Tibial nerve (tissue), 4 donors: ENCODE results near the gene SIGLEC7. TPM values are rescaled to one million over a fixed set of nuclear protein-coding genes. Genes with fewer than 3 reads are reported as not detected.

Source experiments
- DNase-seq, 2 donors: peaks; one replicate each; pipeline ENCODE4 v3.0.0-alpha.2; 2019; ENCODE audit warnings: low spot score in 2 of 2
- H3K27ac ChIP-seq, 4 donors: fragments of 200-600 bp; sonication (generic) in 3 of 4; one replicate each; pipeline ENCODE4 v1.5.1; 2017 to 2019; ENCODE audit warnings: mild to moderate bottlenecking in 1 of 4
- H3K27me3 ChIP-seq, 2 donors: fragments of 200-600 bp; sonication (generic) in 1 of 2; one replicate each; pipeline versions ENCODE4 v1.5.1 to v1.6.0; 2017 to 2019
- H3K36me3 ChIP-seq, 3 donors: fragments of 200-600 bp; sonication (generic); one replicate each; pipeline ENCODE4 v1.5.1; 2018 to 2019
- H3K4me1 ChIP-seq, 4 donors: fragments of 200-600 bp; sonication (generic) in 3 of 4; one replicate each; pipeline ENCODE4 v1.5.1; 2017 to 2019
- H3K4me3 ChIP-seq, 4 donors: fragments of 200-600 bp; sonication (generic) in 3 of 4; one replicate each; pipeline ENCODE4 v1.5.1; 2017 to 2019; ENCODE audit warnings: mild to moderate bottlenecking in 1 of 4, moderate library complexity in 1 of 4
- H3K9me3 ChIP-seq, 4 donors: fragments of 200-600 bp; sonication (generic) in 3 of 4; one replicate each; pipeline ENCODE4 v1.5.1; 2017 to 2019
- CTCF ChIP-seq, 5 experiments: fragments of 200-600 bp in 3 of 5; fragments of 450-650 bp in 2 of 5; sonication (generic) in 3 of 5; IDR thresholded peaks; one replicate each; pipeline ENCODE4 v1.5.1; 2016 to 2019; ENCODE audit warnings: antibody characterized with exemption in 5 of 5, mild to moderate bottlenecking in 3 of 5, moderate library complexity in 2 of 5
- EP300 ChIP-seq, 2 donors: sonication (generic); formaldehyde crosslinking; IDR thresholded peaks; one replicate each; pipeline ENCODE4 v1.6.1; 2017; ENCODE audit warnings: antibody characterized with exemption in 2 of 2, mild to moderate bottlenecking in 1 of 2
- POLR2A ChIP-seq, 2 donors: fragments of 450-650 bp; IDR thresholded peaks; one replicate each; pipeline ENCODE4 v1.6.1; 2017; ENCODE audit warnings: antibody characterized with exemption in 2 of 2, mild to moderate bottlenecking in 2 of 2, moderate library complexity in 2 of 2
- WGBS, 2 donors: methylation state at CpG; one replicate each; pipeline ENCODE4 v1.1.5; 2018; 5-methylcytosine and 5-hydroxymethylcytosine counted together
- total RNA-seq, 4 donors: library from RNA; depleted of rRNA; stranded (reverse); fragments of >200 nt; gene quantifications; one replicate each; pipeline ENCODE4 v1.1.0, GENCODE V29; 2016

Gene SIGLEC7
- total RNA-seq, 4 donors from 2014 or later, result 0.42 to 7.5 (median 1.1) TPM

- Histone ChIP-seq H3K4me3 (no peak overlapping the region), H3K27ac (no peak overlapping the region), H3K27me3 (no peaks in the 10 kb centered on the region), H3K4me1 (no peaks in the 10 kb centered on the region), H3K36me3 (no peaks in the 10 kb centered on the region), H3K9me3 (no peaks in the 10 kb centered on the region)
- DNase-seq, result no peak
- no peak for TF ChIP-seq CTCF (IDR thresholded peaks at IDR 0.05)
- TF ChIP-seq POLR2A (IDR thresholded peaks at IDR 0.05), result no peak
- no peak for TF ChIP-seq EP300 (IDR thresholded peaks at IDR 0.05)
- WGBS, 2 donors, result 85 to 92% methylated on average over 3 to 4 of the region's 5 CpGs
Observed at GRCh38 chr19:51185868-51186215, 43.7 kb downstream of the SIGLEC7 start.

- H3K27me3 ChIP-seq, result no peaks in the 10 kb centered on the region
- no peak overlapping the region for H3K27ac ChIP-seq
- H3K36me3 ChIP-seq, result no peaks in the 10 kb centered on the region
- no peak overlapping the region for H3K4me3 ChIP-seq
- 69 to 79% methylated on average over 13 of the region's 13 CpGs for WGBS, 2 donors
- no peaks in the 10 kb centered on the region for H3K9me3 ChIP-seq
- no peaks in the 10 kb centered on the region for H3K4me1 ChIP-seq
- TF ChIP-seq POLR2A (IDR thresholded peaks at IDR 0.05), result no peak
- no peak for TF ChIP-seq EP300 (IDR thresholded peaks at IDR 0.05)
- TF ChIP-seq CTCF (IDR thresholded peaks at IDR 0.05), result no peak
- DNase-seq, result no peak
Observed at GRCh38 chr19:51186323-51186722, 44.2 kb downstream of the SIGLEC7 start.

- WGBS, 2 donors, result 83 to 92% methylated on average over 9 to 11 of the region's 11 CpGs
- H3K27ac ChIP-seq, result no peak overlapping the region
- H3K4me3 ChIP-seq, result no peak overlapping the region
- DNase-seq, result no peak
- H3K36me3 ChIP-seq, result no peaks in the 10 kb centered on the region
- H3K4me1 ChIP-seq, result no peaks in the 10 kb centered on the region
- H3K9me3 ChIP-seq, result no peaks in the 10 kb centered on the region
- TF ChIP-seq CTCF (IDR thresholded peaks at IDR 0.05) (no peak), POLR2A (IDR thresholded peaks at IDR 0.05) (no peak), EP300 (IDR thresholded peaks at IDR 0.05) (no peak)
- no peaks in the 10 kb centered on the region for H3K27me3 ChIP-seq
Observed at GRCh38 chr19:51187395-51188226, 45.5 kb downstream of the SIGLEC7 start.

- TF ChIP-seq EP300 (IDR thresholded peaks at IDR 0.05) (no peak), POLR2A (IDR thresholded peaks at IDR 0.05) (no peak), CTCF (IDR thresholded peaks at IDR 0.05) (no peak)
- Histone ChIP-seq H3K36me3 (no peaks in the 10 kb centered on the region), H3K4me3 (no peak overlapping the region), H3K4me1 (no peaks in the 10 kb centered on the region), H3K27ac (no peak overlapping the region), H3K9me3 (no peaks in the 10 kb centered on the region), H3K27me3 (no peaks in the 10 kb centered on the region)
- DNase-seq, result no peak
- 68 to 81% methylated on average over 2 of the region's 2 CpGs for WGBS, 2 donors
Observed at GRCh38 chr19:51188227-51188559, 46.1 kb downstream of the SIGLEC7 start.

GRCh38 chr19:51192689-51193088 lies 50.6 kb downstream of the SIGLEC7 start:
- Histone ChIP-seq H3K4me1 (no peaks in the 10 kb centered on the region), H3K9me3 (no peaks in the 10 kb centered on the region), H3K36me3 (no peaks in the 10 kb centered on the region), H3K27ac (no peak overlapping the region), H3K4me3 (no peak overlapping the region), H3K27me3 (no peaks in the 10 kb centered on the region)
- TF ChIP-seq POLR2A (IDR thresholded peaks at IDR 0.05) (no peak), CTCF (IDR thresholded peaks at IDR 0.05) (no peak), EP300 (IDR thresholded peaks at IDR 0.05) (no peak)
- WGBS, 2 donors, result 67 to 79% methylated on average over 9 of the region's 9 CpGs
- no peak for DNase-seq
